AG04450 (cell line): ENCODE data around the gene FAM83G. TPM values are rescaled to one million over a fixed set of nuclear protein-coding genes. Genes with fewer than 3 reads are reported as not detected.

ENCODE experiments used
- CTCF ChIA-PET: fragments of 300-600, 350-600 bp; formaldehyde crosslinking; extraction: SDS; loops from one replicate; lab custom pipeline; 2022; ENCODE audit warnings: antibody characterized with exemption, inconsistent platforms; lab: Charles Lee
- POLR2A ChIA-PET: fragments of 350-600 bp; formaldehyde crosslinking; extraction: SDS; loops from one replicate; lab custom pipeline; 2021; ENCODE audit warnings: antibody characterized with exemption, inconsistent platforms; lab: Yijun Ruan, JAX
- DNase-seq: peaks from one replicate; pipeline ENCODE4 v3.0.0-alpha.2; 2011; ENCODE audit warnings: low read depth, low spot score
- H3K27ac ChIP-seq: one replicate; pipeline ENCODE4 v1.5.1; 2012; ENCODE audit warnings: low read depth, low read length, control low read depth
- H3K27me3 ChIP-seq: one replicate; pipeline ENCODE4 v1.6.0; 2012; ENCODE audit warnings: low read length; ENCODE audit not compliant: control insufficient read depth, insufficient read depth
- H3K4me3 ChIP-seq: 2 replicates; pipeline ENCODE4 v1.5.1; 2011; ENCODE audit warnings: mild to moderate bottlenecking, low read depth, low read length, control low read depth
- H3K9me3 ChIP-seq: 2 replicates; pipeline ENCODE4 v1.5.1; 2012; ENCODE audit warnings: low read length; ENCODE audit not compliant: control insufficient read depth, insufficient read depth
- polyA plus RNA-seq: library from polyadenylated mRNA; depleted of rRNA; stranded (reverse); fragments of >200 nt; gene quantifications from 2 replicates; pipeline ENCODE4 v1.2.3, GENCODE V29; 2011
- TF ChIP-seq, protein P1 (sequence below): IDR thresholded peaks from 2 replicates; pipeline ENCODE4 v1.5.1; 2011; ENCODE audit warnings: low read depth, low read length, control low read depth, inconsistent platforms

Gene FAM83G
- polyA plus RNA-seq, 1 experiment = 4.8 TPM

DNA sequence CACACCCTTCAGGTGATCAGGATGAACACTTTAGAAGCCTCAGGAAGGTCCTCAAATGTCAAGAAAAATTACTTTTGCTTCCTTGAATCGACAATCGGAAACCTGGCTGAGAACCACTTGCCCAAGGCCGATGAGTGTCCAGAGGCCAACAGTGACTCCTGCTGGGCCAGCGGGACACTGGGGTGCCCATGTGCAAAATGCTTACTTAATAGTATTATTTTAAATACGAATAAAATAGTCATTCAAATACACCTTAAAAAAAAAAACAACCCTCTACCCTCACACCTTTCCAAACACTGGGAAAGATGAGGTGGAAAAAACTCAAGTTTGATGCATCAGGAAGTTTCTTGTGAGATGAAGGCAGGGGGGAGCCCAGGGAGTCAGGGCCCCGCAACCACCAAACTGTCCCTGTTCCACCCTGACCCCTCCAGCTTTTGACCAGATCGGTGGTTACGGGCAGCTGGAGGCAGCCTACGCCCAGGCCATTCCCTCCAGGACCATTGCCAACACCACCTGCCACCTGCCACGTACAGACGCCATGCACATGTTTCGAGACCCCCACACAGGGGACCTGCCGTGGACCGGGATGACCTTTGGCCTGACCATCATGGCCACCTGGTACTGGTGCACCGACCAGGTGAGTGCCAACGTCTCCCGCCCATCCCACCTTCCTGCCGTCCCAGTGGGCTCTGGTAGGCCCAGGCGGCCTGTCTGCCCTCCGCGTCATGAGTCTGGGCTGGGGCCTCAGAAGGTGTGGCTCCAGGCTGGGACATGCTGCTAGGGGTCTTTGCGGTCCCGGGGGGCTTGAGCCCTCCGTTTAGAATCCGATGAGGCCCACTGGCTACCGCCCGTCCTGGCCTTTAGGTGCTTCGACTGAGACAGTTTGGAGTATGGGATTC is 33.7 kb downstream of the FAM83G start:
- ChIA-PET CTCF (interaction anchor here (1.8 kb wide), 1 partner anchor 10 kb away, joined by 5 read pairs; no protein-coding TSS in a partner anchor), POLR2A (no interaction called here)
- TF ChIP-seq, protein P1, sequence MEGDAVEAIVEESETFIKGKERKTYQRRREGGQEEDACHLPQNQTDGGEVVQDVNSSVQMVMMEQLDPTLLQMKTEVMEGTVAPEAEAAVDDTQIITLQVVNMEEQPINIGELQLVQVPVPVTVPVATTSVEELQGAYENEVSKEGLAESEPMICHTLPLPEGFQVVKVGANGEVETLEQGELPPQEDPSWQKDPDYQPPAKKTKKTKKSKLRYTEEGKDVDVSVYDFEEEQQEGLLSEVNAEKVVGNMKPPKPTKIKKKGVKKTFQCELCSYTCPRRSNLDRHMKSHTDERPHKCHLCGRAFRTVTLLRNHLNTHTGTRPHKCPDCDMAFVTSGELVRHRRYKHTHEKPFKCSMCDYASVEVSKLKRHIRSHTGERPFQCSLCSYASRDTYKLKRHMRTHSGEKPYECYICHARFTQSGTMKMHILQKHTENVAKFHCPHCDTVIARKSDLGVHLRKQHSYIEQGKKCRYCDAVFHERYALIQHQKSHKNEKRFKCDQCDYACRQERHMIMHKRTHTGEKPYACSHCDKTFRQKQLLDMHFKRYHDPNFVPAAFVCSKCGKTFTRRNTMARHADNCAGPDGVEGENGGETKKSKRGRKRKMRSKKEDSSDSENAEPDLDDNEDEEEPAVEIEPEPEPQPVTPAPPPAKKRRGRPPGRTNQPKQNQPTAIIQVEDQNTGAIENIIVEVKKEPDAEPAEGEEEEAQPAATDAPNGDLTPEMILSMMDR = peak; percentile 25
- no peaks in the 10 kb centered on the region; the same call in 1 of the 2 replicates for H3K9me3 ChIP-seq
- H3K27ac ChIP-seq = no peak overlapping the region
- no peak overlapping the region for H3K4me3 ChIP-seq
- no peaks in the 10 kb centered on the region for H3K27me3 ChIP-seq
- no peak for DNase-seq

GRCh38 chr17:18968945-18969887 is 35.3 kb downstream of the FAM83G start:
- ChIA-PET POLR2A (interaction anchor here (1.0 kb wide), 1 partner anchor 1023 kb away, joined by 3 read pairs; no protein-coding TSS in a partner anchor), CTCF (interaction anchor here (1.8 kb wide), 1 partner anchor 9 kb away, joined by 5 read pairs; no protein-coding TSS in a partner anchor)
- TF ChIP-seq, protein P1 = no peak
- DNase-seq = no peak
- Histone ChIP-seq H3K4me3 (no peak overlapping the region), H3K27ac (no peak overlapping the region), H3K27me3 (no peaks in the 10 kb centered on the region), H3K9me3 (no peaks in the 10 kb centered on the region; the same call in 1 of the 2 replicates)

- Histone ChIP-seq H3K27me3 (no peaks in the 10 kb centered on the region), H3K4me3 (no peak overlapping the region), H3K27ac (no peak overlapping the region), H3K9me3 (no peaks in the 10 kb centered on the region; the same call in 1 of the 2 replicates)
- TF ChIP-seq, protein P1 = no peak
- ChIA-PET POLR2A (interaction anchor here (1.0 kb wide), 1 partner anchor 1022 kb away, joined by 3 read pairs; no protein-coding TSS in a partner anchor), CTCF (no interaction called here)
- no peak for DNase-seq
Observed at GRCh38 chr17:18968345-18968744, 36.2 kb downstream of the FAM83G start.

GRCh38 chr17:18967916-18968315 is 36.6 kb downstream of the FAM83G start:
- POLR2A ChIA-PET = interaction anchor here (1.0 kb wide), 1 partner anchor 1022 kb away, joined by 3 read pairs; no protein-coding TSS in a partner anchor
- Histone ChIP-seq H3K27me3 (no peaks in the 10 kb centered on the region), H3K27ac (no peak overlapping the region), H3K9me3 (no peaks in the 10 kb centered on the region; the same call in 1 of the 2 replicates), H3K4me3 (no peak overlapping the region)
- TF ChIP-seq, protein P1 = no peak
- DNase-seq = no peak
- CTCF ChIA-PET = interaction anchor here (0.5 kb wide), 2 partner anchors 74 to 162 kb away, joined by 3 to 5 read pairs; no protein-coding TSS in a partner anchor
